ENCODE results near the gene RPA3. TPM values are rescaled to one million over a fixed set of nuclear protein-coding genes. Genes with fewer than 3 reads are reported as not detected.

RPA3 gene
- total RNA-seq, 2 donors from 2014 or later = 0.66 to 6.0 TPM

DNA sequence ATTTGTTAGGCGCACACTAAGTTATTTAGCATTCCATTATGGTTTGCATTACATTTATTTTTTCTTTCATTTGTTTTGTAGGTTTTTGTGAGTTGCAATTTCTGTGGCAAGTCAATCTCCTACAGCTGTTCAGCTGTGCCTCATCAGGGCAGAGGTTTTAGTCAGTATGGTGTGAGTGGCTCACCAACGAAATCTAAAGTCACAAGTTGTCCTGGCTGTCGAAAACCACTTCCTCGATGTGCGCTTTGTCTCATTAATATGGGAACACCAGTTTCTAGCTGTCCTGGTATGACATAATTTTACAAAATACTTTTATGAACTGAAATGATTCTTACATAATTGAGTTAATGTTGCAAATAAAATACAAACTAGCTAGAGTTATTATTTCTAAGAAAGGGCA, 122.2 kb downstream of the RPA3 start:
- peak in 1 of 4 donors; percentile 19 for DNase-seq
- 73 to 86% methylated on average over 5 of the region's 5 CpGs for WGBS, 2 donors
- intact Hi-C loops (cut with DNase I) = no loop called here

DNA sequence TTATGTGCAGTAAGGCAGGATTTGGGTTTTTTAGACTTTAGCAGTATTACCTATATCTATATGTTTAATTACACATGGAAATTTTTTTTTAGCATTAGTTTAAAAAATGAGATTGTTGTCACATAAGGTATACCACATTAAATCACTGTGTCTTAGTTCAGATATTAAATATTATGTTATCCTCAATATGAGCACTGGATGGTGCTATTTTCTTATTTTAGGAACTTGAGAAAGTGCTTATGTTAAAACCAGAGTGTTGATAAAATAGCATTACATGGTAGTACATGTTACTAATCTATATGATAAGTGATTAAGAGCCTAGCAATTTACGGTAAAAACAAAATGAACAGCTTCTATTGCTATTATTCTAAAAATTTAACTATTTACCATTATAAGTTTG, 123.0 kb downstream of the RPA3 start:
- Histone ChIP-seq H3K27me3 (no peaks in the 10 kb centered on the region), H3K4me3 (no peak overlapping the region), H3K27ac (no peak overlapping the region), H3K36me3 (replicated peaks in 1 of 2; ENCODE audit: insufficient read depth in 1 of 2, low read depth in 2 of 2) (peaks cover 0 to 14% of the 10 kb centered on the region in 2 donors), H3K4me1 (no peaks in the 10 kb centered on the region), H3K9me3 (no peaks in the 10 kb centered on the region)
- intact Hi-C loops (cut with DNase I) = no loop called here
- TF ChIP-seq, protein P1, sequence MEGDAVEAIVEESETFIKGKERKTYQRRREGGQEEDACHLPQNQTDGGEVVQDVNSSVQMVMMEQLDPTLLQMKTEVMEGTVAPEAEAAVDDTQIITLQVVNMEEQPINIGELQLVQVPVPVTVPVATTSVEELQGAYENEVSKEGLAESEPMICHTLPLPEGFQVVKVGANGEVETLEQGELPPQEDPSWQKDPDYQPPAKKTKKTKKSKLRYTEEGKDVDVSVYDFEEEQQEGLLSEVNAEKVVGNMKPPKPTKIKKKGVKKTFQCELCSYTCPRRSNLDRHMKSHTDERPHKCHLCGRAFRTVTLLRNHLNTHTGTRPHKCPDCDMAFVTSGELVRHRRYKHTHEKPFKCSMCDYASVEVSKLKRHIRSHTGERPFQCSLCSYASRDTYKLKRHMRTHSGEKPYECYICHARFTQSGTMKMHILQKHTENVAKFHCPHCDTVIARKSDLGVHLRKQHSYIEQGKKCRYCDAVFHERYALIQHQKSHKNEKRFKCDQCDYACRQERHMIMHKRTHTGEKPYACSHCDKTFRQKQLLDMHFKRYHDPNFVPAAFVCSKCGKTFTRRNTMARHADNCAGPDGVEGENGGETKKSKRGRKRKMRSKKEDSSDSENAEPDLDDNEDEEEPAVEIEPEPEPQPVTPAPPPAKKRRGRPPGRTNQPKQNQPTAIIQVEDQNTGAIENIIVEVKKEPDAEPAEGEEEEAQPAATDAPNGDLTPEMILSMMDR (IDR thresholded peaks at IDR 0.05) = peak in 6 of 7 experiments; percentile 16 to 52 (median 38)
- no peak for TF ChIP-seq POLR2A (IDR thresholded peaks at IDR 0.05)
- ATAC-seq (no peak), DNase-seq (no peak)
- 50 to 69% methylated on average over 1 of the region's 1 CpG for WGBS, 2 donors

More for the DNA sequence above, 122.2 kb downstream of the RPA3 start:
- Histone ChIP-seq H3K27ac (no peak overlapping the region), H3K27me3 (no peaks in the 10 kb centered on the region), H3K9me3 (no peaks in the 10 kb centered on the region), H3K4me3 (no peak overlapping the region), H3K36me3 (replicated peaks in 1 of 2; ENCODE audit: insufficient read depth in 1 of 2, low read depth in 2 of 2) (peaks cover 0 to 12% of the 10 kb centered on the region in 2 donors), H3K4me1 (no peaks in the 10 kb centered on the region)
- TF ChIP-seq, protein P1 (IDR thresholded peaks at IDR 0.05) = no peak
- TF ChIP-seq POLR2A (IDR thresholded peaks at IDR 0.05) = no peak
- no peak for ATAC-seq

Other genes with a start within 250 kb of the RPA3 start
- gene COL28A1, start 182.7 kb downstream of the RPA3 start, total RNA-seq = 10 to 100 TPM; 13.8 to 16.9 TPM
- gene MIOS, start 151.7 kb downstream of the RPA3 start, total RNA-seq = 10 to 100 TPM; 42.5 to 44.6 TPM
- 10 to 100 TPM; 15.8 to 34.8 TPM for gene UMAD1, start 77.9 kb downstream of the RPA3 start, total RNA-seq